NCI-H69 (cell line): ENCODE data around the gene CREB5.

Experiments used
- DNase-seq: peaks from one replicate; lab custom pipeline; 2025; lab: John Stamatoyannopoulos, UW

Gene CREB5

DNA sequence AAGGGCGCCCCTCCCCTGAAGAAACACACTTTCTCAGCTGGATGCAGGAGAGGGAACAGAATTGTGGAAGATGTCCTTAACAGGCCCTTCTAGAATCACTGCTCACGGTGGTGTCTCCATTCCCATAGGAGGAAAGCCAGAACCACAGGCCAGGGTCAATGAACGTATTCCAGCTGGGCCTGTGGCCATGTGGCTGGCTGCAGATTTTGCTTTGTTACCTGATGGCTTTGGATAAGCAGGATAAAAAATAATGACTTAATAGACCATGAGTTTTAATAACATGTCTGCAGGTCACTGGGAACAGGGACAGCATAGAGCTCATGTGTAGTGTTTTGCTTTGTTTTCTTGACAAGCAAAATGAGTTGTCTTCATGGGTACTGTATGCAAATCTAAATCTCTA lies 335.5 kb downstream of the CREB5 start:
- no peak for DNase-seq

- DNase-seq: no peak
Observed at GRCh38 chr7:28748346-28748745, 336.0 kb downstream of the CREB5 start.

DNA sequence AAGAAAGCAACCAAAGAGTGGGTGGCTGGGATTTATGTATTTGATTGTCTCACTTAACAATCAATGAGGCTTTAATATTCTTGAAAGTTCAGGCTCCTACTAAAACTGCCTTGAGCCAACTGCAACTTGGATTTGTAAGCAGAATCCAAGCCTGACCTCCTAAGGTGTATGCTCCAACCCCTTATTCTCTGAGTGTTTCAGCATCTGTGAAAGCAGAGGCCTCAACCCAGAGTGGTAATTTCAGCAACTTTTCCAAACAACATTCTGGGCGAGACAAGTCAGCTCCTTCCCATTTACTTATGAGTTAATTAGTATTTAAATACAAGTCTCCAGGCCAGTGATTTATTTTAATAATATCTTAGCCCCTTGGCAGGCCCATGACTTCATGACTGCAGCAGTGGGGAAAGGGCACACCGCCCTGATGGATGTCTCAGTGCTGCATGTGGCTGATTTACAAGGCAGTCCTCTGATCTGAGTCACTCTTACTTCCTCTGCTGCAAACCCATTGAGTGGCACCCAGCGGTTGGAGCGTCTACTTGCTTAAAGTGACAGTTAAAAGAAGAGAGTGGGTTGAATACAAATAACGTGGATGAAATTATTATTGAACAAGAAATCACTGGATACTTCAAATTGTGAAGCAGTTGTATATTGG lies 336.7 kb downstream of the CREB5 start:
- peak; percentile 87 for DNase-seq

- DNase-seq: no peak
Observed at GRCh38 chr7:28749638-28750037, 337.3 kb downstream of the CREB5 start.

GRCh38 chr7:28750981-28751380 lies 338.7 kb downstream of the CREB5 start:
- DNase-seq: no peak

DNA sequence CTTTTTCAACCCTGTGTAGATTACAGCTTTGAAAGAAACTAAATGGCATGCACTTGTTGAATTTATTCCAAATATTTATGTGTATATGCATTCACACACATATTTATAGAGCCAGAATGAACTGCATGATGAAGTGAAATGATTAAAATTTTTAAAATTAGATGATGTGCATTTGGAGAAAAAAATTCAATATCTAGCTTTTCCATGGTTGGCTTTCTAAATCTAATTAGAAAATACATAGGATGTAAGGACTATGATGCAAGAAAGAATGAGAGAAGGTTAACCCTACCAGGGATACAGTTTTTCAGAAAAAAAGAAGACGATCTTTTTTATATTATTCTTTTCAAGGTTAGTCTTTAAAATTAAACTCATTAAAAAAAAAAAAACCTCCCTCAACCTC lies 341.3 kb downstream of the CREB5 start:
- DNase-seq: no peak

DNA sequence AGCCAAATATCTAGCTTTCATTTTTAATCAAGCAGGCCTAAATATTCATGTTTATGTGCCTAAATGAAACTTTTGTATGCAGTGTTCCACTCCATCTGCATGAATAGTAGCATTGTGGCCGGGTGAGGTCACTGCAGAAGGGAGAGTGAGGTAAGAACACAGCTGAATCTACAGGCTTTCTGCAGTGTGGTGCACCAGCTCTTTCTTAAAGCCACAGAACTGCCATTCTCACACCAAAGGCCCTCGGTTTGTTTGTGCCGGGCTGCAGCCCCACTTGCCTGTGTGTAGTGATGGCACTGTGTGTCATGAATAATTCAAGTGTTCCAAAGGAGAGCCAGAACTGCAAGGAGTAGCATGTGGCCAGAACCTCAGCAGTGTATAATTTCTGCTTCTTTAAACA lies 341.7 kb downstream of the CREB5 start:
- peak; percentile 39 for DNase-seq

DNA sequence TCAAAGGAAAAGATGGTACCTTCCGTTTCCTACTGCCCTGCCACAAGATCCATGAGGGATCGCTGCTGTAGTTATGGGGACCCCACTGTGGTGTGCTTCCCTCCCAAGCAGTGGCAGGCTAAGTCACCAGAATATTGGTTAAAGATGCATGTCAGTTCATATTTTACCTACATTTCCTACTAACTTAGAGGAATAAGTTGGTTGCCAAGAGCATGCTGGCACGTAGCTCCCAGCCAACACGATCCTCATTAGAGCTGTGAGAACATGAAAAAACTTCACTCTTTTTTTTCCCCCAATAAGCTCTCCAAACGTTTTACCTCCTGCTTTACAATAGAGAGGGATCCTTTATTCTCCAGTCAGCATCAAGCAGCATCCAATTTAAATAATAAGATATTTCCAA lies 342.1 kb downstream of the CREB5 start:
- no peak for DNase-seq

GRCh38 chr7:28755255-28755654 lies 342.9 kb downstream of the CREB5 start:
- DNase-seq: no peak

GRCh38 chr7:28758186-28758585 lies 345.9 kb downstream of the CREB5 start:
- no peak for DNase-seq

- DNase-seq: peak; percentile 74
Observed at GRCh38 chr7:28759475-28759971, 347.2 kb downstream of the CREB5 start.

GRCh38 chr7:28761505-28761904 lies 349.2 kb downstream of the CREB5 start:
- no peak for DNase-seq

GRCh38 chr7:28762651-28763050 lies 350.3 kb downstream of the CREB5 start:
- DNase-seq: no peak

- DNase-seq: no peak
Observed at GRCh38 chr7:28766359-28766758, 354.0 kb downstream of the CREB5 start.

DNA sequence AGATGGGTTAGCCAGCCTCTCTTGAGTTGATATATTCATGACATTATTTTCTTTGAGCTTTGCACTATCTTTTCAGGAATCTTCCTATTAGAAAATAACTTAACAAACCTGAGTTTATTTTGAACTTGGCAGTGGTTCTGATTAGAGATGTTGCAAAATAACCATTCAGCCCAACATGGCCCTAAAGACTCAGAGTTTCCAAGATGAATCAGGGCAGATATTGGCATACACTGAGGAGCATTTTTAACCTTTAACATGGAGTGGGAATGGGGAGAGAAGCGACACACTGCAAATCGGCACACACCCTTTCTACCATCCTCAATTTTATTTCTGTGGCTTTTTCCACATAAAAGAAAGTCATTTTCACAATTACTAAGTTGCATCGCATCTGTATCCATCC lies 355.0 kb downstream of the CREB5 start:
- DNase-seq: no peak

- DNase-seq: peak; percentile 16
Observed at GRCh38 chr7:28768577-28769147, 356.3 kb downstream of the CREB5 start.

DNA sequence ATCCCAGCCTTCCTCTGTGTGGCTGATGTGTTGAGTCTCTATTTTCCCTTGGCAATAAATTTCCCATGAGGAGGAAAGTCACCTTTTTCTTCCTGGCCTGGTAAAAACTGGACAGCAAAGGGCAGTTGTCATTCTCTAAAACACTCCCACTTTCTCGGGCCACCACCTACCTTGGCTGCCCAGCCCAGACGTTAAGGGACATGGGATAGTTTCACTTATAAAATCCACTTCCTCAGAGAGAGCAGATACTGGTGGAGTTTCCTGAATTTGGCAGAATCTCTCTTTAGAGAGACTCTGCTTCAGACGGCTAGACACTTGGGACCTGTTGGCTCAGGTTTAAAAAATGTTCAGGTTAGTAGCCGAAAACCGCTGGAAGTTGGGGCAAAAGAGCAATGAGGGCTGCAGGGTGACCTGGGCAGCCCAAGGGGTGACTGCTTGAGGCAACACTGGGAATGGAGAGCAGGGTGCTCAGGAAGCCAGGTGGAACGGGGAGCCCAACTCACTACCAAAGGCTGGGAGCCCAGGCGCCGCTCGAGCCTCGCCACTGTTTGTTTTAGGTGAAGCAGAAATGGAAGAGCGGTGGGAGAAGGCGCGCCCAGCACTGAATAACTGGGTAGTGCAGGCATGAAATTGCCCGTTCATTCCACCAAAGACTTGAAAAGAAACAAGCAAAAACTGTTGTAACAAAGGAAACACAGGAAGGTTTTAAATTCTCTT lies 359.7 kb downstream of the CREB5 start:
- no peak for DNase-seq

DNA sequence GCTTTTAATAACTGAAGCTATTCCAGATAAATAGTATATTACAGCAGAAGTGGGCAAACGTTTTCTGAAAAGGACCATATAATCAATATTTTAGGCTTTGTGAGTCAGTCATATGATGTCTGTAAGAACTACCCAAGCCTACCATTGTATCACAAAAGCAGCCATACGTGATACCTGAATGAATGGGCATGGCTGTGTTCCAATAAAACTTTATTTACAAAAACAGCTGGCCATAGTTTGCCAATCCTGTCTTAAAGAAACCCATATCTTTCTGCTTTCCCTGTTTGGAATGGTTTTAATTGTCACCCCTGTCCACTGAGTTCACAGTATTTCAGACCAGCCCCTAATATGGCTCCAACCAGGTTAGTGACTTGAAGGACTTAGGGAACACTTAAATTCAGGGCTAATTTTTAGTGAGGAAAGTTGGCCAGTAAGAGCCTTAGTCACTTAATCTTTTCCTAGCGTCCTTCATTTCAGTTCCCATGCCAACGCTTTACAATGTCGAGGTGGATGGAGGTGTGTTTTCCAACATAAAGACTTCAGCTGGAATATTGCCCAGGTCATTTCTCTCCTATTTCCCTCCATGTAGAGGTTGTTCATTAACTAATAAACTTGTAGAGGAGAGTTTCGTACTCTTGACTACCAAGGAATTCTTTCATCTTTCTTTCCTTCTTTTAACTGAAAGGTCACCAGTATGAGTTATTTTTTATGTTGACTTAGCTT lies 361.3 kb downstream of the CREB5 start:
- DNase-seq: peak; percentile 76

- peak; percentile 99 for DNase-seq
Observed at GRCh38 chr7:28774261-28774988, 362.1 kb downstream of the CREB5 start.

GRCh38 chr7:28776463-28777157 lies 364.3 kb downstream of the CREB5 start:
- no peak for DNase-seq

GRCh38 chr7:28778786-28779185 lies 366.5 kb downstream of the CREB5 start:
- no peak for DNase-seq
